ENCODE data around the gene ZNF582. TPM values are rescaled to one million over a fixed set of nuclear protein-coding genes. Genes with fewer than 3 reads are reported as not detected.

ZNF582 gene
- total and polyA plus RNA-seq, 10 donors = 2.7 to 8.1 (median 4.9) TPM

GRCh38 chr19:56333506-56333905 is 59.8 kb downstream of the ZNF582 start:
- TF ChIP-seq POLR2AphosphoS5 (IDR thresholded peaks at IDR 0.05) (no peak), CTCF (IDR thresholded peaks at IDR 0.05 in 8 of 11, conservative IDR thresholded peaks at IDR 0.05 in 3 of 11) (peak; percentile 11 to 74 (median 58)), POLR2A (IDR thresholded peaks at IDR 0.05) (no peak)
- Histone ChIP-seq H3K36me3 (no peaks in the 10 kb centered on the region), H3K4me1 (no peaks in the 10 kb centered on the region), H3K9me3 (peaks cover 0 to 14% (median 8%) of the 10 kb centered on the region in 8 donors), H3K27me3 (replicated peaks in 1 of 7) (no peaks in the 10 kb centered on the region), H3K4me3 (no peak overlapping the region), H3K27ac (no peak overlapping the region)
- no peak for DNase-seq
- intact Hi-C loops (cut with DNase I; ENCODE audit: low total_unique reads) = loop anchor here (5.0 kb wide), 1 partner anchor 81 kb away; no protein-coding TSS in a partner anchor

Other genes starting within 250 kb of the ZNF582 start
- not detected for gene GALP, start 217.5 kb downstream of the ZNF582 start, total RNA-seq
- gene GALP, start 217.5 kb downstream of the ZNF582 start, polyA plus RNA-seq = not detected
- gene ZSCAN5B, start 195.8 kb downstream of the ZNF582 start, total RNA-seq = not detected
- under 1 TPM in 2 of 3 donors, not detected in 1; 0.03 to 0.11 TPM for gene ZSCAN5B, start 195.8 kb downstream of the ZNF582 start, polyA plus RNA-seq
- not detected for gene ZSCAN5C, start 191.3 kb downstream of the ZNF582 start, total RNA-seq
- not detected for gene ZSCAN5C, start 191.3 kb downstream of the ZNF582 start, polyA plus RNA-seq
- not detected for gene EDDM13, start 120.8 kb downstream of the ZNF582 start, total RNA-seq
- 1 to 10 TPM in 2 of 3 donors, under 1 TPM in 1; 0.71 to 1.2 (median 1.1) TPM for gene EDDM13, start 120.8 kb downstream of the ZNF582 start, polyA plus RNA-seq
- gene ZSCAN5A, start 78.7 kb downstream of the ZNF582 start, total RNA-seq = 10 to 100 TPM in 4 of 7 donors, 1 to 10 TPM in 3; 5.6 to 18.7 (median 11.4) TPM
- 1 to 10 TPM; 3.4 to 4.9 (median 4.4) TPM for gene ZSCAN5A, start 78.7 kb downstream of the ZNF582 start, polyA plus RNA-seq
- 10 to 100 TPM in 2 of 7 donors, 1 to 10 TPM in 5; 4.4 to 10.6 (median 8.3) TPM for gene ZNF583, start 10.8 kb upstream of the ZNF582 start, total RNA-seq
- gene ZNF583, start 10.8 kb upstream of the ZNF582 start, polyA plus RNA-seq = 1 to 10 TPM in 2 of 3 donors, under 1 TPM in 1; 0.93 to 2.7 (median 1.3) TPM
- gene ZNF667, start 83.8 kb upstream of the ZNF582 start, total RNA-seq = 1 to 10 TPM; 2.2 to 6.6 (median 3.3) TPM
- gene ZNF667, start 83.8 kb upstream of the ZNF582 start, polyA plus RNA-seq = 1 to 10 TPM; 1.4 to 2.6 (median 1.9) TPM
- gene ZNF471, start 114.3 kb upstream of the ZNF582 start, total RNA-seq = 1 to 10 TPM; 1.3 to 9.0 (median 3.3) TPM
- 1 to 10 TPM in 2 of 3 donors, under 1 TPM in 1; 0.97 to 1.4 (median 1.0) TPM for gene ZNF471, start 114.3 kb upstream of the ZNF582 start, polyA plus RNA-seq
- gene ZFP28, start 145.4 kb upstream of the ZNF582 start, total RNA-seq = 1 to 10 TPM; 4.7 to 8.1 (median 5.5) TPM
- 1 to 10 TPM; 2.0 to 2.7 (median 2.6) TPM for gene ZFP28, start 145.4 kb upstream of the ZNF582 start, polyA plus RNA-seq
- gene ZNF470, start 173.9 kb upstream of the ZNF582 start, total RNA-seq = 1 to 10 TPM; 2.6 to 6.1 (median 3.9) TPM
- gene ZNF470, start 173.9 kb upstream of the ZNF582 start, polyA plus RNA-seq = 1 to 10 TPM; 2.5 to 3.7 (median 2.7) TPM
- gene ZNF71, start 201.8 kb upstream of the ZNF582 start, total RNA-seq = 1 to 10 TPM; 5.8 to 9.8 (median 7.2) TPM
- gene ZNF71, start 201.8 kb upstream of the ZNF582 start, polyA plus RNA-seq = 1 to 10 TPM; 2.0 to 3.9 (median 2.8) TPM
- under 1 TPM in 4 of 7 donors, not detected in 3; 0.27 to 0.67 (median 0.39) TPM for gene SMIM17, start 249.6 kb upstream of the ZNF582 start, total RNA-seq
- gene SMIM17, start 249.6 kb upstream of the ZNF582 start, polyA plus RNA-seq = not detected

Measured in spleen (tissue), 11 donors.